Right lobe of liver (tissue), 4 donors: ENCODE results near the gene GMPR.

ENCODE experiments used
- CTCF ChIP-seq, 4 donors: fragments of 200-600 bp in 3 of 4; fragments of 450-650 bp in 1 of 4; IDR thresholded peaks; one replicate each; pipeline versions ENCODE4 v1.5.1 to v1.8.0; 2016 to 2022; ENCODE audit warnings: antibody characterized with exemption in 4 of 4, mild to moderate bottlenecking in 2 of 4
- POLR2A ChIP-seq: fragments of 450-650 bp; IDR thresholded peaks from one replicate; pipeline ENCODE4 v1.6.1; 2017; ENCODE audit warnings: antibody characterized with exemption, mild to moderate bottlenecking
- donor health status: DM: no; HTN: no; CAD: no.
- donor health status: DM: no; HTN: no; CAD: no.
- donor health status: DM: no; HTN: yes; CAD: no.

DNA sequence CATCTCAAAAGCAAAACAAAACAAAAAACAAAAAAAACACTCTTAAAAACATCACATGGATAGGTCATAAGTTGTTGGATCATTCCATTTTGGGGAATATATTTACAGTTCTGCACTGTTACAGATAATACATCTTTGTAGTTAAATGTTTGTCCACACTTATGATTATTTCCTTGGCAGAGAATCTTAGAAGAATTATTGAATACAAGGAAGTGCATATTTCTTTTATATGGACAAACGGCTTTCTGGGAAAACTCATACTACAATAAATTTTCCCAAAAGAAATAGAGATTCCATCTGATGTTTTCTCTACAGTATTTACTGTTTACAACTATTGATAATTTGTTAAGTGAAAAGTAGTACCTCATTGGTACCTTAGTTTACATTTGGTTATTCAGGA lies 33.8 kb downstream of the GMPR start:
- TF ChIP-seq CTCF (IDR thresholded peaks at IDR 0.05) (no peak), POLR2A (no peak)
